IPS DF 19.7 (cell line): ENCODE measurements around the gene AMMECR1L.
"Not testable (repeated sequence)": the region's sequence is repeated elsewhere in the genome, so short reads cannot be mapped to it uniquely, and the experiment has no call there.

Experiments used
- DNase-seq: peaks from one replicate; pipeline ENCODE4 v3.0.0-alpha.2; 2013; ENCODE audit warnings: low read depth, low spot score

Gene AMMECR1L

GRCh38 chr2:127885780-127886592, at the start of gene AMMECR1L:
TSS of gene AMMECR1L (minus strand) at chr2:127885956. CDS start at chr2:127874234, 11,722 bp downstream.
- DNase-seq: not testable (repeated sequence)

DNA sequence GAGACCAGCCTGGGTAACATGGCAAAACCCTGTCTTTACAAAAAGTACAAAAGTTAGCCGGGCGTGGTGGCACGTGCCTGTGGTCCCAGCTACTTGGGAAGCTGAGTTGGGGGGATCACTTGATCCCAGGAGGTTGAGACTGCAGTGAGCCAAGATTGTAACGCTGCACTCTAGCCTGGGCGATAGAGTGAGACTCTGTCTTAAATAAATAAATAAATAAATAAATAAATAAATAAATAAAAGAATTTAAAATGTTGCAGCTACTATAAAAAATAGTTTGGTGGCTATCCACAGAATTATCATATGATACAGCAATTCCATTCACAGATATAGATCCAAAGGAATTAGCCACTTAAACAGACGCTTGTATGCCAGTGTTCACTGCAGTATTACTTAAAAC, 49.6 kb upstream of the AMMECR1L start:
- DNase-seq: no peak

- DNase-seq: no peak
Measured at GRCh38 chr2:127932199-127932876, 46.6 kb upstream of the AMMECR1L start.

GRCh38 chr2:127929449-127929848, 43.7 kb upstream of the AMMECR1L start:
- DNase-seq: no peak

DNA sequence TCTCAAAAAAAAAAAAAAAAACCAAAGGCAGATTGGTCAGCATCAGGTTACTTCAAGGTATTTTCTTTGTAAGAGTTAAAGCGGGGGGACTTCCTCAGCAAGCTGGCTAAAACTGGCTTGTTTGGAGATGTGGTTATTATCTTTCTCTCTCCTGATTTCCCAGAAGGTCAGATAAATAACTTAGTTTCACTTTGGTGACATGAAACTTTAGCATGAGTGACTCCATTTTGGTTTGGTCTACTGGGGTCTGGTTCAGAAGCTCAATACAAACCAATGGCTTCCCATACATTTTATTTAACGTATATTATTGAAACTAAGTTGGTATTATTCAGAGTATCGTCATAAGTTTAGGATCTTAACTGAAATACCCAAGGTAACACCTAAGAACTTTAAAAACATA, 41.6 kb upstream of the AMMECR1L start:
- DNase-seq: no peak

DNA sequence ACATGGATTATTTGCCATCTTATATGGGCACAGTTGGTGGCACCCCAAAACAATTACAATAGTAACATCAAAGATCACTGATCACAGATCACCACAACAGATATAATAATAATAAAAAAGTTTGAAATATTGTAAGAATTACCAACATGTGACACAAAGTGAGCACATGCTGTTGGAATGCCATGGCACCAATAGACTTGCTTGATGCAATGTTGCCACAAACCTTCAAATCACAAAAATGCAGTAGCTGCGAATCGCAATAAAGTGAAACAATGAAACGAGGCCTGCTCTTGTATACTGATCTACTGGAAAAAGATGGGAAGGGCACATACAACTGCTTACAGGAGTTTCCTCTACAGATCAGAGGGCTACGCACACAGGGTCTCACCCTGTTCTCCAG, 32.2 kb upstream of the AMMECR1L start:
- no peak for DNase-seq

DNA sequence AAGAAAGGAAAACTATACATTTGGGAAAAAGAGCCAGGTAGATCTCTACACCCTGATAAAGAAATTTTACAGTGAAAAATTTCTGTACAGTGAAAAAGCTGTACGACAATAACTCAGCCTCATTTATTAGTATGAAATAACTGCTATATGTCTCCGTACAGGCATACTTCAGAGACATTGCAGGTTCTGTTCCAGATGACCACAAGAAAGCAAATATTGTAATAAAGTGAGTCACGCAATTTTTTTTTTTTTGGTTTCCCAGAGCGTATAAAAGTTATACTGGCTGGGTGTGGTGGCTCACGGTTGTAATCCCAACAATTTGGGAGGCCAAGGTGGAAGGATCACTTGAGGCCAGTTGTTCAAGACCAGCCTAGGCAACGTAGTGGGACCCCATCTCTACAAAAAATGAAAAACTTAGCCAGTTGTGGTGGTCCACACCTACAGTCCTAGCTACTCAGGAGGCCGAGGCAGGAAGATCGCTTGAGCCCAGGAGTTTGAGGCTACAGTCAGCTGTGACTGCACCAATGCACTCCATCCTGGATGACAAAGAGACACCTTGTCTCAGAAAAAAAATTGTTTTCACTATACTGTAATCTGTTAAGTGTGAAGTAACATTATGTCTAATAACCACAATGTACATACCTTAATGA, 28.2 kb upstream of the AMMECR1L start:
- DNase-seq: no peak

DNA sequence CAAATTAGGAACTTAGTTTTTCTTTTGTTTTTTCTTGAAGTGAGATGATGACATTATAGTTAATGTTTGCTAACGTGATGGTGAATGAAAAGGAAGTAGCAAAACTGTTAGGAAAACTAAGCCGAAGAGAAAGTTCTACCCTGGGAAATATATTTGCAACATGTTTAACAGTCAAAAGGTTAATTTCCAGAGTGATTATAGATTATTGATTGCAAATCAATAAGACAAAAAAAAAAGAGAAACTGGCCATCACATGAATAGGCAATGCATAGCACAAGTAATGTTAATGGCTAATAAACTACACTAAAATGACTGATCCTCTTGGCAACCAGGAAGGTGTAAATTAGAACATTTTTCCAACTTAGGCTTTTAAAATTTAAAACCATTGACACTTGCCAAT, 26.0 kb upstream of the AMMECR1L start:
- DNase-seq: no peak

- DNase-seq: no peak
Measured at GRCh38 chr2:127910415-127910814, 24.7 kb upstream of the AMMECR1L start.

GRCh38 chr2:127909019-127909418, 23.3 kb upstream of the AMMECR1L start:
- no peak for DNase-seq

DNA sequence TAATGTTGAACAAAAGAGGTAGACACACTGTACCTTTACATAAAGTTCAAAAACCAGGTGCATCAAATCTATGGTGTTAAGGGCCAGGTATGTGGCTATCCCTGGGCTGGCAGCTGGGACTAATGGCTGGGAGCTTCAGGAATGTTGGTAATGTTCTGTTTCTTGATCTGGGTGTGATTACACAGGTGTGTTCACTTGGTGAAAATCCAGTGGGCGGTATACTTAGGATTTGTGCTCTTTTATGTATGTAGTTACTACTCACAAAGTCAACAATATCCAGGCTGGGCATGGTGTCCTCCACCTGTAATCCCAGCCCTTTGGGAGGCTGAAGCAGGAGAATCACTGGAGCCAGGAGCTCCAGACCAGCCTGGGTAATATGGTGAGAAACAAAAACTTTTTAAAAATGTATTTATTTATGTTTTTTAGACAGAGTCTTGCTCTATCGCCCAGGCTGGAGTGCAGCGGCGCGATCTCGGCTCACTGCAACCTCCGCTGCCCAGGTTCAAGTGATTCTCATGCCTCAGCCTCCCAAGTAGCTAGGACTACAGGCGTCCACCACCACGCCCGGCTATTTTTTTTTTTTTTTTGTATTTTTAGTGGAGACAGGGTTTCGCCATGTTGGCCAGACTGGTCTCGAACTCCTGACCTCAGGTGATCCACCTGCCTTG, 22.1 kb upstream of the AMMECR1L start:
- DNase-seq: not testable (repeated sequence)

GRCh38 chr2:127906206-127906926, 20.6 kb upstream of the AMMECR1L start:
- DNase-seq: no peak

DNA sequence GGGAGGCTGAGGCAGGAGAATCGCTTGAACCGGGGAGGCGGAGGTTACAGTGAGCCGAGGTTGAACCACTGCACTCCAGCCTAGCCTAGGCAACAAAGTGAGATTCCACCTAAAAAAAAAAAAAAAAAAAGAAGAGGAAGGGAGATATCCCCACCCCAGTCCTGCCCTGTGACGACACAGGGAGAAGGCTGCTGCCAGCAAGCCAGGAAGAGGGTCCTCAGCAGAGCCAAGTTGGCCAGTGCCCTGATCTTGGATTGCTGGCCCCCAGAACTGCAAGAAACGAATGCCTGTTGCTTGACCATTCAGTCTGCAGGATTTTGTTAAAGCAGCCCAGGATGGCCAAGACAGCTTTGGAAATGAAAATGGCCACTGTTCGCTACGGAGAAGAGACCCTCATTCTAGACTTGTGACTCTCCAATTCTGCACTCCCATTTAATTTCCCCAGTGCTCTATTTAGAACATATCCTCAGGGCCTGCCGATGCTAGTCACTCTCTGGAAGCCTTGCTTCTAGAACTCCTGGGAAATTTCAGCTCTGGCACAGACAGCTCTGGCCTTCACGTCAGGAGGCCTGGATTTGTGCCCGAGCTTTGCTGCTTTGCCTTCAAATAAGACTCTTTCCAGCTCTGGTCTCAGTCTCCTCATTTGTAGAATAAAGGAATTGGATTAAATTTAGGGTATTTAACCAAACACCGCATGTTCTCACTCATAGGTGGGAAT, 15.7 kb upstream of the AMMECR1L start:
- DNase-seq: no peak

DNA sequence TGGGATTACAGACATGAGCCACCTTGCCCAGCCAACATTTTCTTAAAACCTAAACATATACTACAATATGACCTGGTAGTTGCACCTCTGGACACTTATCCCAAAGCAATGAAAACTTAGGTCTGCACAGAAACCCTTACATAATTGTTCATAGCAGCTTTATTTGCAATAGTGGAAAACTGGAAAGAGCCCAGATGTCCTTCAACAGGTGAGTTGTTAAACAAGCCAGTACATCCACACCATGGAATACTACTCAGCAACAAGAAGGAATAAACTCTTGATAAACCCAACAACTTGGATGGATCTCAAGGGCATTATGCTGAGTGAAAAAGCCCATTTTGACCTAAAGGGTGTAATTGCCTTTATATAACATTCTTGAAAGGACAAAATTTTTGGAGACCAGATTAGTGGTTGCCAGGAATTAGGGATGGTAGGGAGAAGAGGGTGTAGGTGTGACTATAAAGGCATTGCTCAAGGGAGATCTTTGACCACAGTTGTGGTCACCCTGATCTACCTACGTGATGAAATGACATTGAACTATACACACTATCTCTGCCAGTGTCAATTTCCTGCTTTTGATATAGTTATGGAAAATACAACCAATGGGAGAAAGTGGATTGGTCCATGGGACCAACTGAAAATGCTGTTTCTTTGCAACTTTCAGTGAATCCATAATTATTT, 11.9 kb upstream of the AMMECR1L start:
- DNase-seq: no peak

- DNase-seq: no peak
Measured at GRCh38 chr2:127893494-127893893, 7.7 kb upstream of the AMMECR1L start.

DNA sequence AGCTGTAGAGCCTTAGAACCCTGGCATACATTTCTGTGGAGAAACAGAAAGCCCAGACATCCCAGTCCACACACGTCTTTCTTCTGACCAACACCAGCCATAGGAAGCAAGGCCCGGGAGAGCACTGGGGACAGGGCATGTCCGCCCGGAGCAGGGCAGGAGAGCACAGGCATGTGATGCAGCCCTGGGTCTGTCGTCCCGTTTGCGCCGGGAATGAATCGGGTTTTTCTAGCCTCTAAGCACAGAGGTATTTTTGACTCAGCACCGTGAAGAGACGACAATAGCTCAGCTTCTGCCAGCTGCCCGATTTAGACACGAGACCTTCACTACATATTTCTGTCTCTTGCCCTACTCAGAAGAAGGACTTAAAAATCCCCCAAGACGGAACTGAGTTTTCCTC, 7.3 kb upstream of the AMMECR1L start:
- DNase-seq: no peak

GRCh38 chr2:127891811-127892210, 6.1 kb upstream of the AMMECR1L start:
- no peak for DNase-seq

- not testable (repeated sequence) for DNase-seq
Measured at GRCh38 chr2:127890756-127891155, 5.0 kb upstream of the AMMECR1L start.

GRCh38 chr2:127888772-127889171, 3.0 kb upstream of the AMMECR1L start:
- DNase-seq: no peak

GRCh38 chr2:127887776-127888130, 2.0 kb upstream of the AMMECR1L start:
- no peak for DNase-seq
